SK-N-SH (cell line): ENCODE results near the gene ASB7. TPM values are rescaled to one million over a fixed set of nuclear protein-coding genes. Genes with fewer than 3 reads are reported as not detected.

Source experiments
- CTCF ChIA-PET: fragments of 300-600, 350-600 bp; formaldehyde crosslinking; extraction: SDS; loops from one replicate; lab custom pipeline; 2021; lab: Yijun Ruan, JAX
- POLR2A ChIA-PET: fragments of 350-600 bp; sonication (Branson Sonifier 250); formaldehyde crosslinking; extraction: SDS; loops from one replicate; lab custom pipeline; 2020; ENCODE audit warnings: antibody characterized with exemption, inconsistent platforms; lab: Yijun Ruan, JAX
- DNase-seq: peaks from one replicate; pipeline ENCODE4 v3.0.0; 2012
- H2AFZ ChIP-seq: fragments of 200-600 bp; sonication (generic); 2 replicates; pipeline ENCODE4 v1.8.1; 2016; ENCODE audit warnings: antibody characterized with exemption, mild to moderate bottlenecking, low read depth
- H3F3A ChIP-seq: fragments of 200-600 bp; sonication (generic); replicated peaks from 2 replicates; pipeline ENCODE3; 2016; ENCODE audit warnings: antibody characterized with exemption, mild to moderate bottlenecking; ENCODE audit not compliant: insufficient read depth
- H3K27ac ChIP-seq, 2 experiments: fragments of 200-500 bp in 1 of 2; fragments of 200-600 bp in 1 of 2; sonication (Bioruptor generic) in 1 of 2; sonication (generic), shearing (Covaris generic) in 1 of 2; 2 replicates each; pipeline versions ENCODE4 v1.5.1 to v1.6.1; 2014 to 2016; ENCODE audit warnings: low read depth in 2 of 2, inconsistent platforms in 1 of 2, low read length in 1 of 2, mild to moderate bottlenecking in 1 of 2, mixed read lengths in 1 of 2
- H3K27me3 ChIP-seq: fragments of 200-600 bp; sonication (generic), shearing (Covaris generic); 2 replicates; pipeline ENCODE4 v1.6.1; 2016; ENCODE audit warnings: mixed run types; ENCODE audit not compliant: insufficient read depth
- H3K36me3 ChIP-seq, 2 experiments: fragments of 200-500 bp in 1 of 2; fragments of 200-600 bp in 1 of 2; sonication (Bioruptor generic) in 1 of 2; sonication (generic) in 1 of 2; replicated peaks in 1 of 2; 2 replicates each; pipeline versions ENCODE3 to v1.5.1; 2014 to 2016; ENCODE audit warnings: low read length in 1 of 2, mild to moderate bottlenecking in 1 of 2; ENCODE audit not compliant: insufficient read depth in 2 of 2, control insufficient read depth in 1 of 2
- H3K4me1 ChIP-seq, 2 experiments: fragments of 200-500 bp in 1 of 2; fragments of 200-600 bp in 1 of 2; sonication (Bioruptor generic) in 1 of 2; sonication (generic), shearing (Covaris generic) in 1 of 2; 2 replicates each; pipeline versions ENCODE4 v1.5.1 to v1.6.1; 2014 to 2016; ENCODE audit warnings: low read depth in 1 of 2, low read length in 1 of 2, mixed run types in 1 of 2; ENCODE audit not compliant: insufficient read depth in 2 of 2, control insufficient read depth in 1 of 2
- H3K4me2 ChIP-seq: fragments of 200-600 bp; sonication (generic), shearing (Covaris generic); 2 replicates; pipeline ENCODE4 v1.6.1; 2017; ENCODE audit warnings: mixed run types
- H3K4me3 ChIP-seq, 2 experiments: fragments of 200-500 bp in 1 of 2; fragments of 200-600 bp in 1 of 2; sonication (Bioruptor generic) in 1 of 2; sonication (generic), shearing (Covaris generic) in 1 of 2; 2 replicates each; pipeline versions ENCODE4 v1.5.1 to v1.8.1; 2014 to 2016; ENCODE audit warnings: low read depth in 2 of 2, inconsistent platforms in 1 of 2, low read length in 1 of 2, mild to moderate bottlenecking in 1 of 2, mixed read lengths in 1 of 2, moderate library complexity in 1 of 2
- H3K79me2 ChIP-seq: fragments of 200-600 bp; sonication (generic); 2 replicates; pipeline ENCODE4 v1.8.1; 2017; ENCODE audit warnings: mild to moderate bottlenecking; ENCODE audit not compliant: insufficient read depth
- H3K9ac ChIP-seq: fragments of 200-600 bp; sonication (generic); 2 replicates; pipeline ENCODE4 v1.6.1; 2017; ENCODE audit warnings: mixed run types
- H3K9me2 ChIP-seq: fragments of 200-600 bp; sonication (generic); 2 replicates; pipeline ENCODE4 v1.6.1; 2017; ENCODE audit warnings: mixed run types
- H3K9me3 ChIP-seq: fragments of 200-600 bp; sonication (generic); 2 replicates; pipeline ENCODE4 v1.6.1; 2017; ENCODE audit warnings: mixed run types, mild to moderate bottlenecking, moderate library complexity
- H4K20me1 ChIP-seq: fragments of 200-600 bp; sonication (generic); 2 replicates; pipeline ENCODE4 v1.6.1; 2017; ENCODE audit warnings: mild to moderate bottlenecking, mixed run types; ENCODE audit not compliant: insufficient read depth
- CHD2 ChIP-seq: fragments of 150-350 bp; IDR thresholded peaks from 2 replicates; pipeline ENCODE4 v1.6.1; 2018; ENCODE audit warnings: low read length; ENCODE audit not compliant: partially characterized antibody
- NRF1 ChIP-seq: IDR thresholded peaks from 2 replicates; pipeline ENCODE4 v1.6.1; 2012; ENCODE audit warnings: low read depth, mild to moderate bottlenecking, low read length
- RAD21 ChIP-seq: IDR thresholded peaks from 2 replicates; pipeline ENCODE4 v1.6.1; 2012; ENCODE audit warnings: mild to moderate bottlenecking, low read length
- RFX5 ChIP-seq: IDR thresholded peaks from 2 replicates; pipeline ENCODE4 v1.6.1; 2012; ENCODE audit warnings: mild to moderate bottlenecking, improper control_type of control experiment, low read length
- SMC3 ChIP-seq: IDR thresholded peaks from 2 replicates; pipeline ENCODE4 v1.6.1; 2012; ENCODE audit warnings: low read depth, low read length, improper control_type of control experiment
- TCF12 ChIP-seq: IDR thresholded peaks from 2 replicates; pipeline ENCODE4 v1.4.0; 2012
- WGBS: methylation state at CpG from one replicate; pipeline ENCODE4 v1.1.6; 2017; ENCODE audit warnings: low lambda C conversion rate; 5-methylcytosine and 5-hydroxymethylcytosine counted together
- polyA plus RNA-seq, 3 experiments: library from polyadenylated mRNA; depleted of rRNA; stranded (reverse); fragments of >200 nt; gene quantifications; 2 replicates each; pipeline ENCODE4 v1.2.3, GENCODE V29; 2012
- TF ChIP-seq, protein P1 (sequence below): IDR thresholded peaks from 2 replicates; pipeline ENCODE4 v1.4.0; 2012; ENCODE audit warnings: low read depth, borderline replicate concordance
- TF ChIP-seq, protein P2 (sequence below): fragments of 200-600 bp; sonication (generic); IDR thresholded peaks from 2 replicates; pipeline ENCODE4 v1.6.1; 2017; ENCODE audit warnings: antibody characterized with exemption, mild to moderate bottlenecking, moderate library complexity
- TF ChIP-seq, protein P3 (sequence below): fragments of 150-350 bp; IDR thresholded peaks from 2 replicates; pipeline ENCODE4 v1.6.1; 2017; ENCODE audit warnings: antibody characterized with exemption, low read length, low read depth, borderline replicate concordance

Gene ASB7
- polyA plus RNA-seq, 1 of the 3 experiments (the other 2 are of a cell fraction) = 6.1 TPM

DNA sequence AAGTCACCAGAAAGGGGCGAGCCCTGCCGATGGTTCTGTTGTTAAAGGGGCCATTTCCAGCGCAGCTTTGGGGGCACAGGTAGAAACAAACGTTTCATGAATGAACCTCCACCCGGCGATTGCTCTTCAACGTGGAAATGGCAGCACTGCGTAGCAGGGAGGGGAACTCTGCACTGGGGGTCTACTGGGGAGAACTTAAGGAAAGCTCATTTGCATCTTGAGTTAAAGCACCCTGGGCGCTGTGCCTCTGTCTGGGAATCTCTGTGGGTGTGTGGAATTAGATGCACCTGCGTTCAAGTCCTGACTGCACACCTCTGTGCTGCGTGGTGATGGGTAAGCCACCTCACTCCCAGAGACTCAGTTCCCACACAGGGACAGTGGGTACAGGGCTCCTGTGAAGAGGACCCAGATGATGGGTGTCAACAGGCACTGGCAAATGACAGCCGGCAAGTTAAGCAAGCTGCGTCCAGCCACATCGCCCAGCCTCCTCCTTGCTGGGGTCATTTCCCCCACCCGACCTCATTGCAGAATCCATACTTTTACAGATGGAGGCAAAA, 68.8 kb downstream of the ASB7 start:
- no peak overlapping the region for H3K4me3 ChIP-seq
- no peak overlapping the region; a peak in 1 of 4 replicates for H3K27ac ChIP-seq

DNA sequence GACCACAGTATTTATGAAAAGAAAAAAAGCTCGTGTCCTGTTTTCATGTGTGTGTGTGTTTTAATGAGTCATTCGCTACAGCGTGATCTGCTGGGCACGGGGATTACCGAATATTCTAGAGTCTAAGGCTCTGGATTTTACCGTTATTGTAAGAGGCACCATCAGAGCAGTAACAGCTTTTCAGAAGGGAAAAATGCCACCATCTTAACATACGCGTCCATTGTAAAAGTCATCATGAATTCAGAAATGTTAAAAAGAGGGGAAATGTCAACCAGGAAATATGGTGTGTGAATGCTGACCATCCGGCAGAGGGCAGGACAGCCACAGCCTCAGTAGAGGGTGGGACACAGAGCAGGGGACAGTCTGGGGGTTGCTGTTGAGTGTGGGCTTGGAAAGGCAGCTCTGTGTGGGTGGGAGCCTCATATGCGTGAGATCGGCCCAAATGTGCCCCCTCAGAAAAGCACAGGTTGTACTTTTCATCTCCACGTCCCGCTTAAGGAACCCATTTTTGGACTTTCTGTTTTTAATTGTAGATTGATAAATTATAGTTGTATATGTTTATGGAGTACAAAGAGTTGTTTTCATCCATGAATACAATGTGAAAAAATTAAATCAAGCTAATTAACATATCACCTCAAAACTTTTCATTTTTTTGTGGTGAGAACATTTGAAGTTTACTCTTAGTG, 69.6 kb downstream of the ASB7 start:
- Histone ChIP-seq H3K9me2 (no peaks in the 10 kb centered on the region), H3K79me2 (no peaks in the 10 kb centered on the region), H2AFZ (peak overlapping the region; percentile 39), H3K9ac (no peak overlapping the region), H3K4me1 (peaks cover 0 to 23% of the 10 kb centered on the region in 2 experiments; a peak in 2 of 4 replicates), H4K20me1 (no peaks in the 10 kb centered on the region), H3K36me3 (no peaks in the 10 kb centered on the region), H3F3A (no peaks in the 10 kb centered on the region), H3K4me2 (no peak overlapping the region), H3K27ac (peak overlapping the region in 1 of 2 experiments; percentile 74; a peak in 2 of 4 replicates), H3K9me3 (no peaks in the 10 kb centered on the region), H3K27me3 (no peaks in the 10 kb centered on the region), H3K4me3 (no peak overlapping the region)
- ChIA-PET POLR2A (no interaction called here), CTCF (interaction anchor here (0.5 to 3.1 kb wide), 57 partner anchors 9 to 617 kb away, joined by 3 to 87 read pairs (median 4); partner anchors contain the start of genes ALDH1A3 and LRRK1)
- peak; percentile 85 for DNase-seq
- 51% methylated on average over 13 of the region's 13 CpGs for WGBS
- peak; percentile 93 for TF ChIP-seq SMC3
- TF ChIP-seq, protein P1, sequence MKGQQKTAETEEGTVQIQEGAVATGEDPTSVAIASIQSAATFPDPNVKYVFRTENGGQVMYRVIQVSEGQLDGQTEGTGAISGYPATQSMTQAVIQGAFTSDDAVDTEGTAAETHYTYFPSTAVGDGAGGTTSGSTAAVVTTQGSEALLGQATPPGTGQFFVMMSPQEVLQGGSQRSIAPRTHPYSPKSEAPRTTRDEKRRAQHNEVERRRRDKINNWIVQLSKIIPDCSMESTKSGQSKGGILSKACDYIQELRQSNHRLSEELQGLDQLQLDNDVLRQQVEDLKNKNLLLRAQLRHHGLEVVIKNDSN = no peak
- TF ChIP-seq, protein P2, sequence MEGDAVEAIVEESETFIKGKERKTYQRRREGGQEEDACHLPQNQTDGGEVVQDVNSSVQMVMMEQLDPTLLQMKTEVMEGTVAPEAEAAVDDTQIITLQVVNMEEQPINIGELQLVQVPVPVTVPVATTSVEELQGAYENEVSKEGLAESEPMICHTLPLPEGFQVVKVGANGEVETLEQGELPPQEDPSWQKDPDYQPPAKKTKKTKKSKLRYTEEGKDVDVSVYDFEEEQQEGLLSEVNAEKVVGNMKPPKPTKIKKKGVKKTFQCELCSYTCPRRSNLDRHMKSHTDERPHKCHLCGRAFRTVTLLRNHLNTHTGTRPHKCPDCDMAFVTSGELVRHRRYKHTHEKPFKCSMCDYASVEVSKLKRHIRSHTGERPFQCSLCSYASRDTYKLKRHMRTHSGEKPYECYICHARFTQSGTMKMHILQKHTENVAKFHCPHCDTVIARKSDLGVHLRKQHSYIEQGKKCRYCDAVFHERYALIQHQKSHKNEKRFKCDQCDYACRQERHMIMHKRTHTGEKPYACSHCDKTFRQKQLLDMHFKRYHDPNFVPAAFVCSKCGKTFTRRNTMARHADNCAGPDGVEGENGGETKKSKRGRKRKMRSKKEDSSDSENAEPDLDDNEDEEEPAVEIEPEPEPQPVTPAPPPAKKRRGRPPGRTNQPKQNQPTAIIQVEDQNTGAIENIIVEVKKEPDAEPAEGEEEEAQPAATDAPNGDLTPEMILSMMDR = peak; percentile 76
- TF ChIP-seq NRF1 = peak; percentile 19; the same call in 1 of the 2 replicates
- peak; percentile 93 for TF ChIP-seq RAD21

More for the DNA sequence above, 68.8 kb downstream of the ASB7 start:
- DNase-seq = no peak
- TF ChIP-seq RFX5 (no peak), CHD2 (no peak), TCF12 (no peak)
- TF ChIP-seq, protein P3, sequence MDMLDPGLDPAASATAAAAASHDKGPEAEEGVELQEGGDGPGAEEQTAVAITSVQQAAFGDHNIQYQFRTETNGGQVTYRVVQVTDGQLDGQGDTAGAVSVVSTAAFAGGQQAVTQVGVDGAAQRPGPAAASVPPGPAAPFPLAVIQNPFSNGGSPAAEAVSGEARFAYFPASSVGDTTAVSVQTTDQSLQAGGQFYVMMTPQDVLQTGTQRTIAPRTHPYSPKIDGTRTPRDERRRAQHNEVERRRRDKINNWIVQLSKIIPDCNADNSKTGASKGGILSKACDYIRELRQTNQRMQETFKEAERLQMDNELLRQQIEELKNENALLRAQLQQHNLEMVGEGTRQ = no peak
- POLR2A ChIA-PET = no interaction called here
- Histone ChIP-seq H4K20me1 (no peaks in the 10 kb centered on the region), H3F3A (no peaks in the 10 kb centered on the region), H3K27me3 (no peaks in the 10 kb centered on the region), H3K9me3 (no peaks in the 10 kb centered on the region), H3K4me2 (no peak overlapping the region), H3K79me2 (no peaks in the 10 kb centered on the region), H3K9me2 (no peaks in the 10 kb centered on the region), H3K9ac (no peak overlapping the region), H3K36me3 (no peaks in the 10 kb centered on the region), H3K4me1 (peaks cover 0 to 23% of the 10 kb centered on the region in 2 experiments; a peak in 2 of 4 replicates), H2AFZ (peak overlapping the region; percentile 39; the same call in 1 of the 2 replicates)
- CTCF ChIA-PET = interaction anchor here (0.6 to 3.1 kb wide), 39 partner anchors 11 to 617 kb away, joined by 3 to 87 read pairs (median 5); partner anchors contain the start of genes ALDH1A3 and LRRK1
- WGBS = 83% methylated on average over 12 of the region's 15 CpGs
